Lung (tissue), 12 donors: Measurements from ENCODE around the gene LMX1B. TPM values are rescaled to one million over a fixed set of nuclear protein-coding genes. Genes with fewer than 3 reads are reported as not detected.

Experiments
- ATAC-seq: fragments of 200-7000 bp; cut with Tn5 transposase; one replicate; pipeline ENCODE4 v1.9.1; 2020; ENCODE audit warnings: moderate number of reproducible peaks; ENCODE audit not compliant: insufficient read depth, low FRiP score
- DNase-seq, 3 donors: peaks; one replicate each; pipeline ENCODE4 v3.0.0-alpha.2; 2013 to 2017
- H3K27ac ChIP-seq, 2 donors: one replicate each; pipeline ENCODE4 v1.5.1; 2013; ENCODE audit warnings: mild to moderate bottlenecking in 2 of 2, moderate library complexity in 2 of 2, control low read depth in 1 of 2, inconsistent platforms in 1 of 2, low read depth in 1 of 2, low read length in 1 of 2
- H3K27me3 ChIP-seq, 3 donors: one replicate each; pipeline ENCODE4 v1.5.1; 2013; ENCODE audit warnings: low read length in 2 of 3; ENCODE audit not compliant: control insufficient read depth in 3 of 3, insufficient read depth in 3 of 3
- H3K36me3 ChIP-seq, 4 donors: one replicate each; pipeline ENCODE4 v1.5.1; 2013; ENCODE audit warnings: low read length in 4 of 4, mild to moderate bottlenecking in 1 of 4, moderate library complexity in 1 of 4; ENCODE audit not compliant: control insufficient read depth in 4 of 4, insufficient read depth in 4 of 4
- H3K4me1 ChIP-seq, 5 donors: one replicate each; pipeline ENCODE4 v1.5.1; 2013; ENCODE audit warnings: low read length in 5 of 5, mild to moderate bottlenecking in 2 of 5, moderate library complexity in 1 of 5; ENCODE audit not compliant: control insufficient read depth in 5 of 5, insufficient read depth in 5 of 5
- H3K4me3 ChIP-seq: one replicate; pipeline ENCODE4 v1.5.1; 2013; ENCODE audit warnings: mild to moderate bottlenecking, control low read depth, moderate library complexity
- H3K9ac ChIP-seq, 2 donors: one replicate each; pipeline ENCODE4 v1.5.1; 2013; ENCODE audit warnings: low read length in 2 of 2, control low read depth in 1 of 2; ENCODE audit not compliant: insufficient read depth in 1 of 2
- H3K9me3 ChIP-seq, 4 donors: one replicate each; pipeline ENCODE4 v1.5.1; 2013; ENCODE audit warnings: low read length in 3 of 4, mild to moderate bottlenecking in 1 of 4, moderate library complexity in 1 of 4; ENCODE audit not compliant: control insufficient read depth in 4 of 4, insufficient read depth in 3 of 4
- CTCF ChIP-seq: IDR thresholded peaks from 2 replicates; pipeline ENCODE4 v1.5.1; 2012; ENCODE audit warnings: mild to moderate bottlenecking; ENCODE audit errors: control extremely low read depth, extremely low read depth
- WGBS, 2 donors: extraction: QIAGEN DNeasy Blood & Tissue Kit; methylation state at CpG; one replicate each; pipeline ENCODE4 v1.1.7; 2013; 5-methylcytosine and 5-hydroxymethylcytosine counted together
- polyA plus RNA-seq, 2 donors: library from polyadenylated mRNA; stranded (reverse); fragments of 200-250 nt; gene quantifications; one replicate each; pipeline ENCODE4 v1.2.1, GENCODE V29; 2013
- total RNA-seq, 2 donors: library from RNA; depleted of rRNA in 1 of 2; stranded (reverse); fragments of >200 nt in 1 of 2; gene quantifications; one replicate each; pipeline ENCODE4 v1.2.1, GENCODE V29; 2014 to 2021
- donor health status: control.
- donor health status: control.
- donor health status: Bipolar disorder and iron deficiency.
- donor health status: healthy.
- donor health status: DM: yes; HTN: yes; CAD: no.

LMX1B gene
- total and polyA plus RNA-seq, 4 donors, result under 0.01 to 0.77 (median 0.10) TPM

GRCh38 chr9:126689027-126689825 is 75.5 kb downstream of the LMX1B start:
- Histone ChIP-seq H3K4me1 (peaks cover 0 to 6% (median 0%) of the 10 kb centered on the region in 5 donors), H3K9ac (no peak overlapping the region), H3K9me3 (no peaks in the 10 kb centered on the region), H3K36me3 (no peaks in the 10 kb centered on the region), H3K27me3 (peaks cover 0 to 37% (median 33%) of the 10 kb centered on the region in 3 donors), H3K27ac (no peak overlapping the region), H3K4me3 (no peak overlapping the region)
- WGBS, 2 donors, result 66 to 74% methylated on average over 24 of the region's 24 CpGs
- no peak for TF ChIP-seq CTCF
- no peak for ATAC-seq
- no peak for DNase-seq

DNA sequence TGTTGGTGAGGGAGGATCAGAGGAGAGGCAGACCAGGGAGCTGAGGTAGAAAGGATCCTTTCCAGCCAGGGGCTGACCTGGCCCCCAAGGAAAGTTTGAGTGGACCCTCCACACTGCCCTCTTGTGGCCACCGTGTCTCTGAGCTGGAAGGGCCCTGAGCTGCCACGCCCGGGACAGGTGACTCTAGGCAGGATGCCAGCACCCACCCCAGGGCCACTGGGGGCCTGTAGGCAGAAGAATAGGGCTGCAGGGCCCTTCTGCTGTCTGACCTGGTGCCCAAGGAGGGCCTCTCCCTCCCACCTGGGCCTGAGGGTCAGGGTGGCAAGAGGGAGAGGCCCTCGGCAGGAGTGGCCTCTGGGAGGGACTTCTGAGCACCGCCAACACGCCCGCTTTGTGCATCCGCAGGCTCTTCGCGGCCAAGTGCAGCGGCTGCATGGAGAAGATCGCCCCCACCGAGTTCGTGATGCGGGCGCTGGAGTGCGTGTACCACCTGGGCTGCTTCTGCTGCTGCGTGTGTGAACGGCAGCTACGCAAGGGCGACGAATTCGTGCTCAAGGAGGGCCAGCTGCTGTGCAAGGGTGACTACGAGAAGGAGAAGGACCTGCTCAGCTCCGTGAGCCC is 76.8 kb downstream of the LMX1B start:
- H3K27ac ChIP-seq, result no peak overlapping the region
- 47 to 60% methylated on average over 25 of the region's 25 CpGs for WGBS, 2 donors
- peaks cover 0 to 24% (median 20%) of the 10 kb centered on the region in 3 donors for H3K27me3 ChIP-seq
- no peak overlapping the region for H3K9ac ChIP-seq
- peaks cover 0 to 6% (median 0%) of the 10 kb centered on the region in 5 donors for H3K4me1 ChIP-seq
- no peak overlapping the region for H3K4me3 ChIP-seq
- H3K9me3 ChIP-seq, result peaks cover 0 to 3% (median 0%) of the 10 kb centered on the region in 4 donors
- ATAC-seq, result no peak
- no peaks in the 10 kb centered on the region for H3K36me3 ChIP-seq
- peak; percentile 3 for TF ChIP-seq CTCF
- DNase-seq, result peak in 2 of 3 donors; percentile 39 to 47

DNA sequence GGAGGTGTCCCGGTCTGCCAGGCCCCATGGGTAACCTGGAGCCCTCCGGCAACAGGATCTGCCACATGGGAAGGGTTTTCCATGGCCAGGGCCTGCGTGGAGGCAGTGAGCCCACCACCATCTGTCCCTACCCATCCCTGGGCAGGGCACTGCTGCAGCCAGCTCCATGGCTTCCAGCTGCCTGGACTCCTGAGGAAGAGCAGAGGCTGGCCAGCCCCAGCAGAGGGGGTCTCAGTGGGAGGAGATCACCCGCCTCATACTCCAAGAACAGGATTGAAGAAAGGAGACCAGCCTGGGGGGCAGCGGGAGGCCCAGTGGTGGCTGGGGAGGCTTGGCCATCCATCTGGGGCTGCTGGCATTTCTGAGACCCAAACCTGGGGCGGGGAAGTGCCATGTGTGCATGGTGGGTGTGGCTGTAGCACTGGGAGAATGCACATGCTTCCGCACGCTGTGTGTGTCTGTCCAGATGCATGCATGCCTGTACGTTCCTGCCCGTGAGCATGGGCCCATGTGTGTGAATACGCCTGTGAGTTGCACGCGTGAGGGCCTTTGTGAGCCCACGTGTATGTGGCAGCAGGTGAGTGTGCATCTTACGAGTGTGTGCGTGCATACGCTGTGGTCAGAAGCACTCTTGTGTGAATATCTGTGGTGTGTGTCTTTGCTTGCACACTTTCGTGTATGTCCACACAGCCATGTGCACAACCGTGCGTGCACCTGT is 78.5 kb downstream of the LMX1B start:
- 93 to 95% methylated on average over 20 of the region's 20 CpGs for WGBS, 2 donors
- Histone ChIP-seq H3K27ac (no peak overlapping the region), H3K4me1 (peaks cover 0 to 6% (median 0%) of the 10 kb centered on the region in 5 donors), H3K9ac (no peak overlapping the region), H3K9me3 (peaks cover 0 to 3% (median 0%) of the 10 kb centered on the region in 4 donors), H3K27me3 (peaks cover 0 to 13% (median 10%) of the 10 kb centered on the region in 3 donors), H3K4me3 (no peak overlapping the region), H3K36me3 (no peaks in the 10 kb centered on the region)
- no peak for TF ChIP-seq CTCF
- ATAC-seq, result no peak
- DNase-seq, result peak in 1 of 3 donors; percentile 0
